A549 (cell line): ENCODE results near the gene PDF.

Experiments
- BHLHE40 ChIP-seq: IDR thresholded peaks from 2 replicates; pipeline ENCODE4 v1.6.1; 2012; ENCODE audit warnings: low read depth, low read length, inconsistent platforms
- CHD2 ChIP-seq: fragments of 150-350 bp; IDR thresholded peaks from 2 replicates; pipeline ENCODE4 v1.6.1; 2014; ENCODE audit warnings: low read length; ENCODE audit not compliant: partially characterized antibody
- CTCF ChIP-seq: fragments of >200 bp; sonication (Bioruptor Twin); formaldehyde crosslinking; IDR thresholded peaks from 3 replicates; pipeline ENCODE4 v1.5.1; 2016
- HOXA7 ChIP-seq: fragments of 250-450 bp; sonication (Bioruptor Pico); IDR thresholded peaks from 2 replicates; pipeline ENCODE4 v1.5.0; 2020; ENCODE audit warnings: mild to moderate bottlenecking, moderate library complexity
- MAFK ChIP-seq: fragments of 450-650 bp; IDR thresholded peaks from 2 replicates; pipeline ENCODE4 v1.6.1; 2014; ENCODE audit not compliant: partially characterized antibody
- POLR2A ChIP-seq: IDR thresholded peaks from 2 replicates; pipeline ENCODE4 v1.6.1; 2012; ENCODE audit warnings: mild to moderate bottlenecking, low read length
- RCOR1 ChIP-seq: fragments of 150-350 bp; IDR thresholded peaks from 2 replicates; pipeline ENCODE4 v1.6.1; 2014; ENCODE audit warnings: antibody characterized with exemption, low read length, low read depth
- SMC3 ChIP-seq: fragments of >200 bp; sonication (Bioruptor Twin); formaldehyde crosslinking; IDR thresholded peaks from 3 replicates; pipeline ENCODE4 v1.6.1; 2018; ENCODE audit warnings: inconsistent platforms
- SREBF2 ChIP-seq: fragments of 450-650 bp; IDR thresholded peaks from 2 replicates; pipeline ENCODE4 v1.6.1; 2014; ENCODE audit warnings: mild to moderate bottlenecking, moderate library complexity
- TF ChIP-seq, protein P1 (sequence below): fragments of 200-600 bp; sonication (generic); IDR thresholded peaks from 2 replicates; pipeline ENCODE4 v1.6.1; 2016; ENCODE audit warnings: antibody characterized with exemption, mild to moderate bottlenecking, moderate library complexity

- TF ChIP-seq BHLHE40 (no peak), CHD2 (no peak), POLR2A (no peak), HOXA7 (CRISPR knock-in tag) (no peak), SMC3 (no peak), CTCF (no peak), RCOR1 (no peak), MAFK (no peak), SREBF2 (no peak)
- TF ChIP-seq, protein P1, sequence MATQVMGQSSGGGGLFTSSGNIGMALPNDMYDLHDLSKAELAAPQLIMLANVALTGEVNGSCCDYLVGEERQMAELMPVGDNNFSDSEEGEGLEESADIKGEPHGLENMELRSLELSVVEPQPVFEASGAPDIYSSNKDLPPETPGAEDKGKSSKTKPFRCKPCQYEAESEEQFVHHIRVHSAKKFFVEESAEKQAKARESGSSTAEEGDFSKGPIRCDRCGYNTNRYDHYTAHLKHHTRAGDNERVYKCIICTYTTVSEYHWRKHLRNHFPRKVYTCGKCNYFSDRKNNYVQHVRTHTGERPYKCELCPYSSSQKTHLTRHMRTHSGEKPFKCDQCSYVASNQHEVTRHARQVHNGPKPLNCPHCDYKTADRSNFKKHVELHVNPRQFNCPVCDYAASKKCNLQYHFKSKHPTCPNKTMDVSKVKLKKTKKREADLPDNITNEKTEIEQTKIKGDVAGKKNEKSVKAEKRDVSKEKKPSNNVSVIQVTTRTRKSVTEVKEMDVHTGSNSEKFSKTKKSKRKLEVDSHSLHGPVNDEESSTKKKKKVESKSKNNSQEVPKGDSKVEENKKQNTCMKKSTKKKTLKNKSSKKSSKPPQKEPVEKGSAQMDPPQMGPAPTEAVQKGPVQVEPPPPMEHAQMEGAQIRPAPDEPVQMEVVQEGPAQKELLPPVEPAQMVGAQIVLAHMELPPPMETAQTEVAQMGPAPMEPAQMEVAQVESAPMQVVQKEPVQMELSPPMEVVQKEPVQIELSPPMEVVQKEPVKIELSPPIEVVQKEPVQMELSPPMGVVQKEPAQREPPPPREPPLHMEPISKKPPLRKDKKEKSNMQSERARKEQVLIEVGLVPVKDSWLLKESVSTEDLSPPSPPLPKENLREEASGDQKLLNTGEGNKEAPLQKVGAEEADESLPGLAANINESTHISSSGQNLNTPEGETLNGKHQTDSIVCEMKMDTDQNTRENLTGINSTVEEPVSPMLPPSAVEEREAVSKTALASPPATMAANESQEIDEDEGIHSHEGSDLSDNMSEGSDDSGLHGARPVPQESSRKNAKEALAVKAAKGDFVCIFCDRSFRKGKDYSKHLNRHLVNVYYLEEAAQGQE: no peak; the same call in 1 of the 2 replicates
Observed at GRCh38 chr16:69329369-69330285, 761 bp downstream of the PDF start.
